ENCODE measurements around the gene MXI1. TPM values are rescaled to one million over a fixed set of nuclear protein-coding genes. Genes with fewer than 3 reads are reported as not detected.

The MXI1 gene
- total RNA-seq, 1 experiment from 2014 or later = 17.3 TPM

GRCh38 chr10:110259317-110259716 lies 51.9 kb downstream of the MXI1 start:
- TF ChIP-seq CTCF (conservative IDR thresholded peaks at IDR 0.05; ENCODE audit: low read depth, low read length) = no peak
- no peak for TF ChIP-seq EZH2 (IDR thresholded peaks at IDR 0.05; ENCODE audit: borderline replicate concordance, low read depth, low read length, poor library complexity, severe bottlenecking)
- CTCF ChIA-PET = no interaction called here
- no peaks in the 10 kb centered on the region for H3K9me3 ChIP-seq (ENCODE audit: low read depth, low read length, poor library complexity, severe bottlenecking)
- no peak overlapping the region for H3K27ac ChIP-seq (ENCODE audit: low read depth, low read length, poor library complexity, severe bottlenecking)
- no peaks in the 10 kb centered on the region for H3K4me1 ChIP-seq (ENCODE audit: insufficient read depth, low read length, poor library complexity, severe bottlenecking)
- POLR2A ChIA-PET (ENCODE audit: low non-redundant PET) = no interaction called here
- no peak overlapping the region for H3K4me3 ChIP-seq (ENCODE audit: low read depth, low read length, poor library complexity, severe bottlenecking)
- no TSS peak for BruUV-seq (replicated peaks)
- DNase-seq (ENCODE audit: low spot score) = no peak
- H3K36me3 ChIP-seq (ENCODE audit: insufficient read depth, low read length, poor library complexity, severe bottlenecking) = no peaks in the 10 kb centered on the region
- H3K27me3 ChIP-seq (replicated peaks; ENCODE audit: insufficient read depth, low read depth, low read length, poor library complexity) = no peaks in the 10 kb centered on the region
- intact Hi-C loops (cut with micrococcal nuclease; ENCODE audit: unreplicated experiment) = no loop called here

- intact Hi-C loops (cut with micrococcal nuclease; ENCODE audit: unreplicated experiment) = no loop called here
- Histone ChIP-seq H3K9me3 (ENCODE audit: low read depth, low read length, poor library complexity, severe bottlenecking) (no peaks in the 10 kb centered on the region), H3K4me3 (ENCODE audit: low read depth, low read length, poor library complexity, severe bottlenecking) (no peak overlapping the region), H3K36me3 (ENCODE audit: insufficient read depth, low read length, poor library complexity, severe bottlenecking) (no peaks in the 10 kb centered on the region), H3K27me3 (replicated peaks; ENCODE audit: insufficient read depth, low read depth, low read length, poor library complexity) (no peaks in the 10 kb centered on the region), H3K27ac (ENCODE audit: low read depth, low read length, poor library complexity, severe bottlenecking) (no peak overlapping the region), H3K4me1 (ENCODE audit: insufficient read depth, low read length, poor library complexity, severe bottlenecking) (no peaks in the 10 kb centered on the region)
- CTCF ChIA-PET = interaction anchor here (0.5 kb wide), 1 partner anchor 258 kb away, joined by 12 read pairs; no protein-coding TSS in a partner anchor
- TF ChIP-seq CTCF (conservative IDR thresholded peaks at IDR 0.05; ENCODE audit: low read depth, low read length) (no peak), EZH2 (IDR thresholded peaks at IDR 0.05; ENCODE audit: borderline replicate concordance, low read depth, low read length, poor library complexity, severe bottlenecking) (no peak)
- no peak for DNase-seq (ENCODE audit: low spot score)
- POLR2A ChIA-PET (ENCODE audit: low non-redundant PET) = no interaction called here
- BruUV-seq (replicated peaks) = no TSS peak
Observed at GRCh38 chr10:110260746-110261477, 53.5 kb downstream of the MXI1 start.

- no peaks in the 10 kb centered on the region for H3K9me3 ChIP-seq (ENCODE audit: low read depth, low read length, poor library complexity, severe bottlenecking)
- no peaks in the 10 kb centered on the region for H3K4me1 ChIP-seq (ENCODE audit: insufficient read depth, low read length, poor library complexity, severe bottlenecking)
- no peak overlapping the region for H3K27ac ChIP-seq (ENCODE audit: low read depth, low read length, poor library complexity, severe bottlenecking)
- intact Hi-C loops (cut with micrococcal nuclease; ENCODE audit: unreplicated experiment) = no loop called here
- CTCF ChIA-PET = interaction anchor here (0.7 kb wide), 1 partner anchor 67 kb away, joined by 3 read pairs; no protein-coding TSS in a partner anchor
- DNase-seq (ENCODE audit: low spot score) = no peak
- H3K4me3 ChIP-seq (ENCODE audit: low read depth, low read length, poor library complexity, severe bottlenecking) = no peak overlapping the region
- TF ChIP-seq EZH2 (IDR thresholded peaks at IDR 0.05; ENCODE audit: borderline replicate concordance, low read depth, low read length, poor library complexity, severe bottlenecking) = no peak
- no peak for TF ChIP-seq CTCF (conservative IDR thresholded peaks at IDR 0.05; ENCODE audit: low read depth, low read length)
- no peaks in the 10 kb centered on the region for H3K36me3 ChIP-seq (ENCODE audit: insufficient read depth, low read length, poor library complexity, severe bottlenecking)
- BruUV-seq (replicated peaks) = no TSS peak
- no peaks in the 10 kb centered on the region for H3K27me3 ChIP-seq (replicated peaks; ENCODE audit: insufficient read depth, low read depth, low read length, poor library complexity)
- POLR2A ChIA-PET (ENCODE audit: low non-redundant PET) = no interaction called here
Observed at GRCh38 chr10:110263164-110263563, 55.8 kb downstream of the MXI1 start.
